ENCODE measurements around the gene CLIC4. TPM values are rescaled to one million over a fixed set of nuclear protein-coding genes. Genes with fewer than 3 reads are reported as not detected.
"Not testable (repeated sequence)": the region's sequence is repeated elsewhere in the genome, so short reads cannot be mapped to it uniquely, and the experiment has no call there.

CLIC4 gene
- total RNA-seq, 1 experiment from 2014 or later: 230 TPM

GRCh38 chr1:24754229-24754628 lies 9.0 kb downstream of the CLIC4 start:
- no CpG with 5 or more reads among the region's 5 CpGs for WGBS (ENCODE audit: extremely low coverage, insufficient read length, low lambda C conversion rate)
- no peak overlapping the region for H3K27ac ChIP-seq (ENCODE audit: insufficient read length, low read depth, low read length)
- no peak overlapping the region for H3K4me2 ChIP-seq (ENCODE audit: insufficient read depth, insufficient read length, low read length)
- H2BK12ac ChIP-seq (ENCODE audit: insufficient read length, low read depth, low read length): no peak overlapping the region
- no peak overlapping the region for H2BK5ac ChIP-seq (ENCODE audit: insufficient read length, low read length)
- H3T11ph ChIP-seq (ENCODE audit: low read length): no peak overlapping the region
- H4K8ac ChIP-seq (replicated peaks; ENCODE audit: insufficient read length, low read depth, low read length): no peak overlapping the region
- H3K79me2 ChIP-seq (ENCODE audit: insufficient read depth, low read length): peaks cover 58% of the 10 kb centered on the region; the same call in 1 of the 2 replicates
- no peak overlapping the region for H3K14ac ChIP-seq (ENCODE audit: insufficient read depth, low read length)
- Mint-ChIP-seq H3K4me1 (peaks cover 24 to 26% of the 10 kb centered on the region in 2 experiments), H3K4me3 (no peak overlapping the region), H3K27me3 (ENCODE audit: low read depth) (no peaks in the 10 kb centered on the region), H3K27ac (peak overlapping the region in 2 of 3 experiments; percentile 2 to 13; a peak in 2 of 7 replicates), H3K9me3 (no peaks in the 10 kb centered on the region; a peak in 1 of 5 replicates), H3K36me3 (ENCODE audit: insufficient read depth in 1 of 3, low read depth in 3 of 3) (peaks cover 9 to 26% (median 16%) of the 10 kb centered on the region in 3 experiments; a peak in 6 of 7 replicates)
- no peaks in the 10 kb centered on the region for H4K20me1 ChIP-seq (ENCODE audit: control insufficient read depth, insufficient read depth, insufficient read length)
- H2BK120ac ChIP-seq (ENCODE audit: low read depth, low read length, poor library complexity, severe bottlenecking): no peak overlapping the region
- DNase-seq: no peak
- no peaks in the 10 kb centered on the region for H3K27me3 ChIP-seq (ENCODE audit: insufficient read depth, low read length)
- no peak overlapping the region for H2BK20ac ChIP-seq (ENCODE audit: low read depth, low read length, poor library complexity, severe bottlenecking)
- no peaks in the 10 kb centered on the region for H3K23me2 ChIP-seq (ENCODE audit: insufficient read length, low read depth, low read length, poor library complexity, severe bottlenecking)
- H4K91ac ChIP-seq (ENCODE audit: insufficient read length, low read depth, low read length): no peak overlapping the region
- no peak overlapping the region for H2AFZ ChIP-seq (ENCODE audit: low read length)
- H4K5ac ChIP-seq (ENCODE audit: insufficient read length, low read depth, low read length): no peak overlapping the region
- no peak for TF ChIP-seq CTCF (conservative IDR thresholded peaks at IDR 0.05)
- H3K4me1 ChIP-seq (ENCODE audit: insufficient read depth, low read length): no peaks in the 10 kb centered on the region; the same call in 1 of the 2 replicates
- H3K4ac ChIP-seq (ENCODE audit: low read depth, low read length): no peak overlapping the region
- H2AK5ac ChIP-seq (ENCODE audit: insufficient read length, low read length): no peak overlapping the region
- no peak overlapping the region for H2BK15ac ChIP-seq (ENCODE audit: low read depth, low read length)
- H3K56ac ChIP-seq (ENCODE audit: insufficient read length, low read depth, low read length): no peak overlapping the region
- H3K9me3 ChIP-seq (ENCODE audit: control insufficient read depth, low read depth, low read length): no peaks in the 10 kb centered on the region
- no peak overlapping the region for H3K18ac ChIP-seq (ENCODE audit: insufficient read length, low read depth, low read length)
- no peak overlapping the region for H3K9ac ChIP-seq (ENCODE audit: extremely low read depth, insufficient read length, low read length)
- no peak overlapping the region for H3K23ac ChIP-seq (ENCODE audit: insufficient read length, low read depth, low read length)
- H3K79me1 ChIP-seq (ENCODE audit: insufficient read depth, low read depth, low read length, poor library complexity, severe bottlenecking): peaks cover 2% of the 10 kb centered on the region

- H3K36me3 Mint-ChIP-seq (ENCODE audit: insufficient read depth in 1 of 3, low read depth in 3 of 3): peaks cover 4 to 19% (median 13%) of the 10 kb centered on the region in 3 experiments; a peak in 6 of 7 replicates
- H2BK5ac ChIP-seq (ENCODE audit: insufficient read length, low read length); H3K27me3 ChIP-seq (ENCODE audit: insufficient read depth, low read length); H3K79me1 ChIP-seq (ENCODE audit: insufficient read depth, low read depth, low read length, poor library complexity, severe bottlenecking); DNase-seq; H3K4me1 ChIP-seq (ENCODE audit: insufficient read depth, low read length); H3K23me2 ChIP-seq (ENCODE audit: insufficient read length, low read depth, low read length, poor library complexity, severe bottlenecking); H4K91ac ChIP-seq (ENCODE audit: insufficient read length, low read depth, low read length); H3K56ac ChIP-seq (ENCODE audit: insufficient read length, low read depth, low read length); H4K8ac ChIP-seq (replicated peaks; ENCODE audit: insufficient read length, low read depth, low read length); H3K27me3 Mint-ChIP-seq (ENCODE audit: low read depth); H4K20me1 ChIP-seq (ENCODE audit: control insufficient read depth, insufficient read depth, insufficient read length); H3K4ac ChIP-seq (ENCODE audit: low read depth, low read length); H2AK5ac ChIP-seq (ENCODE audit: insufficient read length, low read length); H3K9me3 Mint-ChIP-seq; H2BK12ac ChIP-seq (ENCODE audit: insufficient read length, low read depth, low read length); H2BK20ac ChIP-seq (ENCODE audit: low read depth, low read length, poor library complexity, severe bottlenecking); H3K4me2 ChIP-seq (ENCODE audit: insufficient read depth, insufficient read length, low read length); H3K23ac ChIP-seq (ENCODE audit: insufficient read length, low read depth, low read length); H4K5ac ChIP-seq (ENCODE audit: insufficient read length, low read depth, low read length); H2BK120ac ChIP-seq (ENCODE audit: low read depth, low read length, poor library complexity, severe bottlenecking); H3K9me3 ChIP-seq (ENCODE audit: control insufficient read depth, low read depth, low read length); H3K18ac ChIP-seq (ENCODE audit: insufficient read length, low read depth, low read length); H3K9ac ChIP-seq (ENCODE audit: extremely low read depth, insufficient read length, low read length); H3K14ac ChIP-seq (ENCODE audit: insufficient read depth, low read length); H3T11ph ChIP-seq (ENCODE audit: low read length); H2AFZ ChIP-seq (ENCODE audit: low read length); H3K27ac ChIP-seq (ENCODE audit: insufficient read length, low read depth, low read length); H2BK15ac ChIP-seq (ENCODE audit: low read depth, low read length): not testable (repeated sequence)
- no CpG with 5 or more reads among the region's 6 CpGs for WGBS (ENCODE audit: extremely low coverage, insufficient read length, low lambda C conversion rate)
- 0 out of 5 replicates have a peak overlapping the region, but pooled peaks of 1 of the 2 experiments have one; percentile 38 for H3K4me3 Mint-ChIP-seq
- H3K4me1 Mint-ChIP-seq: peaks cover 20 to 21% of the 10 kb centered on the region in 2 experiments
- H3K27ac Mint-ChIP-seq: peak overlapping the region in 1 of 3 experiments; percentile 94; a peak in 1 of 7 replicates
- peaks cover 58% of the 10 kb centered on the region; the same call in 1 of the 2 replicates for H3K79me2 ChIP-seq (ENCODE audit: insufficient read depth, low read length)
Observed at GRCh38 chr1:24755323-24755722, 10.1 kb downstream of the CLIC4 start.

Measured in H9 (cell line).